HG03571 (cell line): ENCODE measurements around the gene MSH3.
"Not testable (repeated sequence)": the region's sequence is repeated elsewhere in the genome, so short reads cannot be mapped to it uniquely, and the experiment has no call there.

Experiments used
- ATAC-seq: cut with Tn5 transposase; IDR thresholded peaks from one replicate; pipeline ENCODE4 v1.9.1; 2021; ENCODE audit not compliant: unreplicated experiment

Gene MSH3

GRCh38 chr5:80884929-80885328 lies 230.5 kb downstream of the MSH3 start:
- no peak for ATAC-seq

- ATAC-seq: no peak
Measured at GRCh38 chr5:80885396-80886000, 231.0 kb downstream of the MSH3 start.

GRCh38 chr5:80894083-80894482 lies 239.6 kb downstream of the MSH3 start:
- ATAC-seq: no peak

GRCh38 chr5:80895523-80895922 lies 241.1 kb downstream of the MSH3 start:
- ATAC-seq: no peak

- not testable (repeated sequence) for ATAC-seq
Measured at GRCh38 chr5:80902624-80903023, 248.2 kb downstream of the MSH3 start.

- ATAC-seq: no peak
Measured at GRCh38 chr5:80904533-80905187, 250.2 kb downstream of the MSH3 start.

- ATAC-seq: no peak
Measured at GRCh38 chr5:80905405-80905804, 251.0 kb downstream of the MSH3 start.

- no peak for ATAC-seq
Measured at GRCh38 chr5:80912479-80912878, 258.0 kb downstream of the MSH3 start.

GRCh38 chr5:80915716-80916115 lies 261.3 kb downstream of the MSH3 start:
- ATAC-seq: no peak

- ATAC-seq: no peak
Measured at GRCh38 chr5:80916676-80917075, 262.2 kb downstream of the MSH3 start.

GRCh38 chr5:80917631-80918030 lies 263.2 kb downstream of the MSH3 start:
- no peak for ATAC-seq

GRCh38 chr5:80919678-80920196 lies 265.3 kb downstream of the MSH3 start:
- no peak for ATAC-seq

- no peak for ATAC-seq
Measured at GRCh38 chr5:80920333-80920732, 265.9 kb downstream of the MSH3 start.

GRCh38 chr5:80921026-80921425 lies 266.6 kb downstream of the MSH3 start:
- ATAC-seq: no peak

GRCh38 chr5:80925931-80926330 lies 271.5 kb downstream of the MSH3 start:
- no peak for ATAC-seq
